Measurements from ENCODE around the gene METTL3. TPM values are rescaled to one million over a fixed set of nuclear protein-coding genes. Genes with fewer than 3 reads are reported as not detected.

The METTL3 gene
- total and polyA plus RNA-seq, 2 of the 13 experiments (the other 11 are each of a cell fraction or from before 2014, with no cell fraction given): 123 to 130 TPM

- TF ChIP-seq DMTF1 (CRISPR knock-in tag; IDR thresholded peaks at IDR 0.05) (no peak), STAT5B (CRISPR knock-in tag; IDR thresholded peaks at IDR 0.05) (no peak), MLXIP (CRISPR knock-in tag; IDR thresholded peaks at IDR 0.05; ENCODE audit: borderline replicate concordance) (no peak), PTBP1 (IDR thresholded peaks at IDR 0.05; ENCODE audit: low read depth, low read length, poor library complexity, severe bottlenecking) (no peak), AHR (CRISPR knock-in tag; IDR thresholded peaks at IDR 0.05) (no peak), SP2 (CRISPR knock-in tag; IDR thresholded peaks at IDR 0.05) (no peak), ZNF724P (CRISPR knock-in tag; IDR thresholded peaks at IDR 0.05; ENCODE audit: borderline replicate concordance) (0 out of 2 replicates have a peak, but pooled peaks have one; percentile 9), ZNF121 (CRISPR knock-in tag; IDR thresholded peaks at IDR 0.05) (no peak), ZNF737 (CRISPR knock-in tag; IDR thresholded peaks at IDR 0.05; ENCODE audit: borderline replicate concordance) (no peak), REPIN1 (CRISPR knock-in tag; IDR thresholded peaks at IDR 0.05; ENCODE audit: borderline replicate concordance, low read depth) (no peak), NFYC (CRISPR knock-in tag; IDR thresholded peaks at IDR 0.05) (peak; percentile 31; the same call in 1 of the 2 replicates), ZMYM4 (CRISPR knock-in tag; IDR thresholded peaks at IDR 0.05) (0 out of 2 replicates have a peak, but pooled peaks have one; percentile 30), ZNF7 (CRISPR knock-in tag; IDR thresholded peaks at IDR 0.05) (no peak), ZUFSP (CRISPR knock-in tag; IDR thresholded peaks at IDR 0.05; ENCODE audit: borderline replicate concordance) (no peak), ZNF468 (CRISPR knock-in tag; IDR thresholded peaks at IDR 0.05) (no peak), JUN (CRISPR knock-in tag; IDR thresholded peaks at IDR 0.05) (no peak), DPF2 (CRISPR knock-in tag; IDR thresholded peaks at IDR 0.05; ENCODE audit: borderline replicate concordance, low read depth) (no peak), ZSCAN29 (CRISPR knock-in tag; conservative IDR thresholded peaks at IDR 0.05) (peak; percentile 73; the same call in 1 of the 2 replicates), CREM (IDR thresholded peaks at IDR 0.05) (no peak), CREM (CRISPR knock-in tag; IDR thresholded peaks at IDR 0.05) (no peak), ZEB1 (IDR thresholded peaks at IDR 0.05; ENCODE audit: insufficient replicate concordance, low read depth) (no peak), ZFP36L1 (CRISPR knock-in tag; IDR thresholded peaks at IDR 0.05) (0 out of 2 replicates have a peak, but pooled peaks have one; percentile 3), HDAC2 (CRISPR knock-in tag; IDR thresholded peaks at IDR 0.05) (no peak), CREB1 (IDR thresholded peaks at IDR 0.05) (no peak), CREB1 (CRISPR knock-in tag; IDR thresholded peaks at IDR 0.05) (no peak), RXRB (CRISPR knock-in tag; IDR thresholded peaks at IDR 0.05; ENCODE audit: borderline replicate concordance) (no peak)
Measured at GRCh38 chr14:21526672-21527317, 15.7 kb upstream of the METTL3 start (continued).
